Measurements from ENCODE around the gene CHTF18. TPM values are rescaled to one million over a fixed set of nuclear protein-coding genes. Genes with fewer than 3 reads are reported as not detected.
A peak's percentile ranks its signal among the peaks of the same experiment; 100 is the strongest.

The CHTF18 gene
- total and polyA plus RNA-seq, 2 of the 4 experiments (the other 2 are of a cell fraction), result 3.2 to 21.4 TPM

DNA sequence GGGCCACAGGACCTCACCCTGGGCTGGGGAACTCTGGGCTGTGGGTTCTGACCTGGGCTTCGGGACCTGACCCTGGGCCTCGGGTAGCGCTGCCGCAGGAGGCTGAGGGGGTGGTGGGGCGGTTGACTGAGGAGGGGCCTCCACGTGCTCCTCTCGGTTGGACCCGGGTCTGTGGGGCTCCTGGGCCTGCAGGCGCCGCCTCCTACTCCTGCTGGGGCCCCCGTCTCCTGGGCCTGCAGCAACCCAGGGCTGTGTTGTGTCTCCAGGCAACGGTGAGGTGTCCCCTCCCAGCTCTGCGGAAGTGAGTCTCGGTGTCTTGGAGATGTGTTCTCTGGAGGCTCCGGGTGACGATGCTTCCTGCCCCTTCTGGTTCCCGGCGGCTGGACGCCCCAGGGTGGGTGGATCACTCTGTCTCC lies 53.6 kb downstream of the CHTF18 start:
- DNase-seq (peak; percentile 8), ATAC-seq (ENCODE audit: low read depth) (peak; percentile 72)
- in situ Hi-C loops (cut with MboI; ENCODE audit: low sequenced_read_pairs), result no loop called here

More for the DNA sequence above, 53.6 kb downstream of the CHTF18 start:
- Histone ChIP-seq H3K36me3 (ENCODE audit: control insufficient read depth, insufficient read depth, low read length) (no peaks in the 10 kb centered on the region), H2BK5ac (ENCODE audit: low read depth, low read length, poor library complexity, severe bottlenecking) (no peak overlapping the region), H2BK120ac (ENCODE audit: low read depth, low read length) (no peak overlapping the region), H4K5ac (ENCODE audit: low read depth, low read length) (no peak overlapping the region), H3K23ac (ENCODE audit: low read depth, low read length) (no peak overlapping the region), H3K56ac (ENCODE audit: extremely low read depth, insufficient read depth, low read length) (no peak overlapping the region), H2AK5ac (ENCODE audit: low read depth, low read length) (no peak overlapping the region), H3K4ac (ENCODE audit: low read depth, low read length) (no peak overlapping the region), H3K4me1 (ENCODE audit: control insufficient read depth, insufficient read depth, low read length) (no peaks in the 10 kb centered on the region), H4K8ac (ENCODE audit: low read depth in 2 of 2, low read length in 2 of 2) (no peak overlapping the region), H3K9ac (ENCODE audit: low read depth, low read length) (no peak overlapping the region), H4K91ac (ENCODE audit: insufficient read depth, low read depth, low read length) (no peak overlapping the region), H3K9me3 (ENCODE audit: control insufficient read depth, insufficient read depth, low read length) (peaks cover 6% of the 10 kb centered on the region), H3K4me2 (ENCODE audit: low read depth, low read length) (no peak overlapping the region), H3K4me3 (ENCODE audit: insufficient read depth, low read depth, low read length) (no peak overlapping the region), H2BK15ac (ENCODE audit: low read depth, low read length) (no peak overlapping the region), H2AK9ac (replicated peaks; ENCODE audit: low read depth, low read length, poor library complexity) (no peak overlapping the region), H3K27me3 (ENCODE audit: control insufficient read depth, insufficient read depth, low read length) (no peaks in the 10 kb centered on the region; the same call in 1 of the 2 replicates), H2AFZ (replicated peaks; ENCODE audit: low read length, poor library complexity) (peak overlapping the region; percentile 70), H2BK20ac (ENCODE audit: low read depth, low read length) (no peak overlapping the region), H3K79me1 (ENCODE audit: low read depth in 1 of 2, low read length in 2 of 2) (no peaks in the 10 kb centered on the region), H3K27ac (ENCODE audit: insufficient read depth, low read length) (no peak overlapping the region), H3K9me1 (ENCODE audit: insufficient read depth, low read length) (no peaks in the 10 kb centered on the region), H3K14ac (replicated peaks; ENCODE audit: low read depth, low read length) (no peak overlapping the region), H4K20me1 (ENCODE audit: insufficient read depth, low read length) (no peaks in the 10 kb centered on the region), H3K18ac (ENCODE audit: low read depth, low read length) (no peak overlapping the region)
- BruUV-seq (replicated peaks), result no TSS peak
- ChIA-PET POLR2A (ENCODE audit: unreplicated experiment) (no interaction called here), CTCF (no interaction called here)
- dilution Hi-C loops (cut with HindIII; ENCODE audit: low sequenced_read_pairs, unreplicated experiment) (no loop called here), intact Hi-C loops (cut with micrococcal nuclease) (no loop called here)
- 24% methylated on average over 8 of the region's 19 CpGs; no CpG with 5 or more reads in 1 of the 2 experiments for WGBS, 2 experiments (ENCODE audit: extremely low coverage in 2 of 2, insufficient read length in 1 of 2)
- TF ChIP-seq MAFK (IDR thresholded peaks at IDR 0.05; ENCODE audit: low read depth, low read length) (no peak), MAZ (IDR thresholded peaks at IDR 0.05; ENCODE audit: borderline replicate concordance, low read depth, low read length) (peak; percentile 67; the same call in 1 of the 2 replicates)
